HG03066 (cell line): ENCODE measurements around the gene ZNF697.
"Not testable (repeated sequence)": the region's sequence is repeated elsewhere in the genome, so short reads cannot be mapped to it uniquely, and the experiment has no call there.

Experiments
- ATAC-seq: cut with Tn5 transposase; IDR thresholded peaks from one replicate; pipeline ENCODE4 v1.9.1; 2021; ENCODE audit warnings: low read depth; ENCODE audit not compliant: unreplicated experiment

The ZNF697 gene

DNA sequence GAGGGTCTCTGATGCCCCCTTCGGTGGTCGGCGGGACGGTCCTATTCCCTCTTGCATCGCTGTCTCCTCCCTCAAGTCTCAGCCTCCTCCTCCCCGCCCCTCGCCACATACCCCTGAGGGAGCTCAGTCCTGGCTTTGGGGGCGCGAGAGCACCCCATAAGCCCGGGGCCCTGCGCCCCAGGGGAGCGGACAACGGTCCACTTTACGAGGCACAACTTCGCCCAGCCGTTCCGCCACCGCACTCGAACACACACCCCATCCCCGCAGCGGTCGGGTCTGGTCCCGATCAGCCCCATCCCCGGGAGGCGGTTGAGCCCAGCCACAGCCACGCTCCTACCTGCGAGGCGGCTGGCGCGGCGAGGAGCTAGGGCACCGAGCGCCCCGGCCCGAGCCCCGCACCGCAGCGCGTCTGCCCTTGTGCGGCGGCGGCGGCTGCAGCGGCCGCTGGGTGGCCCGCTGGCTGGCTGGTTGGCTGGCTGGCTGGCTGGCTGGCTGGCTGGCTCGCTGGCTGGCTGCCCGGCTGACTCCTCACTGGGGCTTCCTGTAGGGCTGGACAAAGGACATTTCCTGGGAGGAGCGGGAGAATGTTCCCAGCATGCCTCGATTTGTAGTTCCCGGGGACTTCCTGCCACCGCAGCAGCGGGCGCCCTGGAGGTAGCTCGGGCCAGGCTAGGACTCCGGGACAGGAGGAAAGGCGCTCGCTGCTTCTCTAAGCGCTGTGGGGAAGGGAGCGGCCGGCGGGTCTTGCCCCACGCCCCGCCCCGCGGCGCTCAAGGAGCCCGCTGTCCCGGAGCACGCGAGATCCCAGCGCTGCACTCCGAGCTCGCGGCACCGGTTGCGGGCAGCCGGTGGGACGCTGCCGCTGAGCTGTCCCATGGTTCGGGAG lies at the start of gene ZNF697:
TSS of gene ZNF697 (minus strand) at position 533 of the 886 bp plus-strand sequence. CDS start 22,166 bp downstream, outside the sequence.
- peak; percentile 67 for ATAC-seq

GRCh38 chr1:119697598-119697997 lies 49.5 kb upstream of the ZNF697 start:
- no peak for ATAC-seq

GRCh38 chr1:119696863-119697262 lies 48.8 kb upstream of the ZNF697 start:
- ATAC-seq = not testable (repeated sequence)

- ATAC-seq = no peak
These were observed 41.4 kb upstream of the ZNF697 start for GRCh38 chr1:119689511-119689910.

- ATAC-seq = no peak
These were observed 40.7 kb upstream of the ZNF697 start for GRCh38 chr1:119688810-119689209.

- no peak for ATAC-seq
These were observed 39.5 kb upstream of the ZNF697 start for GRCh38 chr1:119687434-119688079.

GRCh38 chr1:119686661-119687060 lies 38.6 kb upstream of the ZNF697 start:
- ATAC-seq = no peak

GRCh38 chr1:119683893-119684292 lies 35.8 kb upstream of the ZNF697 start:
- no peak for ATAC-seq

GRCh38 chr1:119682141-119682540 lies 34.1 kb upstream of the ZNF697 start:
- no peak for ATAC-seq

- no peak for ATAC-seq
These were observed 33.5 kb upstream of the ZNF697 start for GRCh38 chr1:119681560-119681959.

- no peak for ATAC-seq
These were observed 32.7 kb upstream of the ZNF697 start for GRCh38 chr1:119680723-119681122.

GRCh38 chr1:119680193-119680592 lies 32.1 kb upstream of the ZNF697 start:
- ATAC-seq = no peak

GRCh38 chr1:119679223-119679622 lies 31.2 kb upstream of the ZNF697 start:
- ATAC-seq = no peak

DNA sequence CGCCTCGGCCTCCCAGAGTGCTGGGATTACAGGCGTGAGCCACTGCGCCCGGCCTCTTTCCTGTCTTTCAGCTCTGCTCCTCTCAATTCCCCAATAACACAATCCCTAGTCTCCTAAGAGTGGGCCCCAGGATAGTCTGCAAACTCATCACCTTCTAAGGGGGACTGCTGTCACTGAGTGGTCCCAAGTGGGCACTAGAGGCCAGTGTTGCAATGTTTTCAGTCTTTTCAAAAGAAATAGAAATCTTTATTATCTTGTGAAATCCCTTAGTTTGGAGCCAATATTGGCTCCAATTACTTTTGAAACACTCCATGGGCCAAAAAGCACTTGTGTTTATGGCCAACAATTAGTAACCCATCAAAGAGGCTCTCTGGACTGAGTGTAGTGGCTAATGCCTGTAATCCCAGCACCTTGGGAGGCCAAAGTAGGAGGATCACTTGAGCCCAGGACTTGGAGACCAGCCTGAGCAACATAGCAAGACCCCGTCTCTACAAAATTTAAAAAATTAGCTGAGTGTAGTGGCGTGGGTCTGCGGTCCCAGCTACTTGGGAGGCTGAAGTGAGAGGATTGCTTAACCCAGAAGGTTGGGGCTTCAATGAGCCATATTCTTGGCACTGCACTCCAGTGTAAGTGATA lies 28.6 kb upstream of the ZNF697 start:
- ATAC-seq = no peak

- ATAC-seq = peak; percentile 73
These were observed 27.6 kb upstream of the ZNF697 start for GRCh38 chr1:119675349-119676345.

GRCh38 chr1:119674835-119675289 lies 26.8 kb upstream of the ZNF697 start:
- no peak for ATAC-seq

DNA sequence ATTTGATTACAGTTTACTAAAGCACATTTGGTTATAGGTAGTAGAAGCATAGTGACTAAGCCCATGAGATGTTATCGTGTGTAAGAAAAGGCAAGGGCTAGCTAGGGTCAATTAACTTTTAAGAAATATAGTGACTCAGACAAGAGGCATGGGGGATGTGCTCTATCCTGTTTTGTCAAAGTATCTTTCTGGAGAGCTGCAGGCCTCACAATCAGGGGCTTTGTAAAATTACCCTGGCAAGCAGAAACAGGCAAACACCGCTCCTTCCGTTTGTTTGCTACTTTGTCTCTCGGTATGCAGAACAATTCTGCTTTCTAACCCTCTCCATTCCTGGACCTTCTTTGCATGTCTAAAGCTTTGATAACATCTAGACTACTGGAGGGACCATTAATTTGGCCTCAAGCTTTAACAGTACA lies 26.1 kb upstream of the ZNF697 start:
- no peak for ATAC-seq

- ATAC-seq = no peak
These were observed 25.3 kb upstream of the ZNF697 start for GRCh38 chr1:119673171-119673940.

- no peak for ATAC-seq
These were observed 22.8 kb upstream of the ZNF697 start for GRCh38 chr1:119670898-119671297.
